Sciatic nerve (tissue), 2 donors: ENCODE data around the gene ZFAND6. TPM values are rescaled to one million over a fixed set of nuclear protein-coding genes. Genes with fewer than 3 reads are reported as not detected.
A peak's percentile ranks its signal among the peaks of the same experiment; 100 is the strongest.

Source experiments
- ATAC-seq: fragments of 200-7000 bp; cut with Tn5 transposase; one replicate; pipeline ENCODE4 v1.9.1; 2020; ENCODE audit warnings: mild to moderate bottlenecking, moderate library complexity
- DNase-seq: peaks from one replicate; pipeline ENCODE4 v3.0.0-alpha.2; 2020; ENCODE audit warnings: low spot score
- intact Hi-C: fragments of 100-400 bp; cut with DNase I; formaldehyde crosslinking; loops from one replicate; pipeline ENCODE4 v1.14.2; 2022
- total RNA-seq: library from RNA; stranded (reverse); fragmentation: NEBNext Ultra II Directional; extraction: Animal tissue kit (Norgen Biotek cat#: 25700); gene quantifications from one replicate; pipeline ENCODE4 v1.2.1, GENCODE V29; 2021
- donor health status: DM: no; HTN: no; CAD: no.
- donor health status: DM: no; HTN: no; CAD: no.

ZFAND6 gene
- total RNA-seq, 1 donor from 2014 or later = 85.3 TPM

DNA sequence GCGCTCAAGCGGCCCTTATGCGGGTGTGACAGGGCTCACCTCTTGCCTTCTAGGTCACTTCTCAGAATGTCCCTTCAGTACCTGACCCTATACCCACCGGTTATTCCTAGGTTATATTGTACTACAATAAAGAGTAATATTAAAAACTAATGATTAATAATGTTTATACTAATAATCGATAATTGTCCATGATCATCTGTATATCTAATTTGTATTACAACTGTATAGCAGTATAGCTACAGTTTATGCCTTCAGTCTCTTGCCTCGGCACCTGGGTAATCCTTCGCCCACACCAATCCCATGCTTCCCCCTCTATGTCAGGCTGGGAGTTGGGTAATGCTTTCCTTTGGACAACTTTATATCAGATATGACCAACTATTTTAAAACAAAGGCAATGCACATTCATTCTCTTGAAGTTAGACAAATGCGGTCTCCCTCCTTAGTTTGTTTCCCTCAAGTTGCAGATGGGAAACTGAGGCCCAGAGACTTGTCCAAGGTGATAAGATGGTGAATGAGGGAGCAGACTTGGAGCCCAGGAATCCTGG lies 96.8 kb downstream of the ZFAND6 start:
- ATAC-seq (no peak), DNase-seq (no peak)
- intact Hi-C loops = loop anchor here (10.0 kb wide), 1 partner anchor 91 kb away; no protein-coding TSS in a partner anchor

DNA sequence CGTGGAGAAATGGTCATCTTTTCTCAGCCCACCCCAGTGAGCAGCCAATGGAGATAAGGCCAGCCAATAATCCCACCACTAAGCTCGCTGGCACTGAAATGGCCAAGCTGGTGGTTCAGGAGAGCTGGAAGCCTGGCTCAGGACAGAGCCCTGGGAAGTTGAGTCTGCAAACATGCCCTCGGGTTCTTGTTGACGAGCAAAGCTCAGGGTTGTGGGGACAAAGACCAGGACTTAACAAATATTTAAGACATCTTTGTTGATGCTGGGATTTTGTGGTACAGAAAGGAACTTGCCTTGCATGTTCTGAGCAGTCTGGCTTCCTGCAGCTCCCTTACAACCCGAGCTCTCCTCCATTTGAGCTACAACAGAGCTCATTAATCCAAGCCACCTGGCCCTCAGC lies 97.7 kb downstream of the ZFAND6 start:
- intact Hi-C loops = loop anchor here (10.0 kb wide), 1 partner anchor 92 kb away; no protein-coding TSS in a partner anchor
- ATAC-seq (no peak), DNase-seq (no peak)

DNA sequence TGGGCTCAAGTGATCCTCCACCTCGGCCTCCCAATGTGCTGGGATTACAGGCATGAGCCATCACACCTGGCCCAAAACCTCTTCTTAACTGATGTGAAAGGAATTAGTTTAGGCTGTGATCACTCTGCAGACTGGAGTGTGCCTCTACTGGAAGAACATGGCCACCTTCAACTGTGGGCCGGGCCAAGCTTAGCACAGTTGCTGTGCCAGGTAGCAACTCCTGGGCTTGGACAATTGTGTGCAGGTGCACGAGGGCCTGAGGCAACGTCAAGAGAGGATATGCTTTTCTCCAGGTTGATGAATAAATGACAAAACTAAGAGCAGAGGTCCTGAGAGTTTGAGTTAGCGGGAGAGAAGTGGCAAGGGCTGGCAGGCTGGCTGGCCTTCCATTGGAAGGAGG lies 99.8 kb downstream of the ZFAND6 start:
- intact Hi-C loops = loop anchor here (10.0 kb wide), 1 partner anchor 94 kb away; no protein-coding TSS in a partner anchor
- DNase-seq (no peak), ATAC-seq (no peak)

DNA sequence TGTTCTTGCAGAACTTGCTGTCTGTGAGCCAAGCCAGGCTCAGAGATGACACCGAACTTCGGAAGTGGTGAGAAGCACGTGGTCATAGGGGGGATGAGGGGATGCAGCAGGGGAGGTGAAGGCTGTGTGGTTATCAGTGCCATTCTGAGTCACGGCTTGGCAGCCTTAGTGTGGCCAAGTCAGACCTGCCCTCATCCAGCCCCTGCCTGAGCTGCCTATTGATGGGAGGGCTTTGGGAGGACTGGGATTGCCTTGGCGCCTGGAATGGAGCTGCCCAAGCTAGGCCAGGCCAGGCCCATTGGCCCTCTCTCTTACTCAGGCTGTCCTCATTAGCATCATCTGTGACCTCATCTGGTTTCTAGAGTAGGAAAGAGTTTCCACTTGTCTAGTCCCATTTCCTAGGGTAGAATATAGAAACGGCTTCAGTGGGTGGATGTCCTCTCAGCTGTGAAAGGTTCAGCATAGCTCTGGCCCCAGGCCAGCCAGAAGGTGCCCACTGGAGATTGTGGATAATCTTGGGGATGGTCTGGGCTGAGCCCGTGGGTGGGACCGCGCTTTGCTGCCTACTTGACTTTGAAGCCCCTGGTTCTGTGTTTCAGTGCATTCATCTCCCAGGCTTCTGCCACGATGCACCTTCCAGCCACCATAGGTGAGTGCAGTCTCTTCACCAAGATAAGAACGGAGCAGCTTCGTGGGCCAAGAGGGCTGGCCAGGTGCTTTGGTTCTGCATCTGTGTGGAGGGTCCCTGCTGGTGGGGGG lies 100.5 kb downstream of the ZFAND6 start:
- DNase-seq (no peak), ATAC-seq (no peak)
- intact Hi-C loops = loop anchor here (10.0 kb wide), 1 partner anchor 95 kb away; no protein-coding TSS in a partner anchor

DNA sequence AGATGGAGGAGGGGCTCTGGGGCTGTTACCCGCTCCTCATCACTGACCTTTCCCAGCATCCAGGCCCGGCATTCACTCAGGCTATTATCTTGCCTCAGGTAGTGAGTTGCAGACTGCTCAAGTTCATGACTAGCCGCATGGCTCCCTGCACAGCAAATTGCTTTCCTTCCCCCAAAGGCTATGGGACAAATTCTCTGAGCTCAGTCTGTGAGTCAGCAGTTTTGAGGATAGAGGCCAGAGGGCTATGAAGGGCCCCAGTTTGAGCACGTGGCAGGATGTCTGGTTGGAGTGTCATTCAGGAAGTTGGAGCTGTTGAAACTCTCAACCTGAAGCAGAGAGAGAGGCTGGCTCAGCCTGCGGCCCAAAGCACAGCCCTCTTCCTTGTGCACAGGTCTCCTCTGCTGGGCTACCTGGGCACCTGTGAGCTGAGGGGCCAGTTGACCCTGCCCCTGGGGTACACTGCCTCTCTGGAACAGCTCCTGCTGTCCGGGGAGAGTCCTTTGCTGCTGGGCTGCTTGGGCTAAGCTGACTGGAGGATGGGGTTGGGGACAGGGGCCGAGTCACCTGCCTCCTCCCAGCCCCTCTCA lies 101.2 kb downstream of the ZFAND6 start:
- intact Hi-C loops = no loop called here
- ATAC-seq (peak; percentile 85), DNase-seq (no peak)

DNA sequence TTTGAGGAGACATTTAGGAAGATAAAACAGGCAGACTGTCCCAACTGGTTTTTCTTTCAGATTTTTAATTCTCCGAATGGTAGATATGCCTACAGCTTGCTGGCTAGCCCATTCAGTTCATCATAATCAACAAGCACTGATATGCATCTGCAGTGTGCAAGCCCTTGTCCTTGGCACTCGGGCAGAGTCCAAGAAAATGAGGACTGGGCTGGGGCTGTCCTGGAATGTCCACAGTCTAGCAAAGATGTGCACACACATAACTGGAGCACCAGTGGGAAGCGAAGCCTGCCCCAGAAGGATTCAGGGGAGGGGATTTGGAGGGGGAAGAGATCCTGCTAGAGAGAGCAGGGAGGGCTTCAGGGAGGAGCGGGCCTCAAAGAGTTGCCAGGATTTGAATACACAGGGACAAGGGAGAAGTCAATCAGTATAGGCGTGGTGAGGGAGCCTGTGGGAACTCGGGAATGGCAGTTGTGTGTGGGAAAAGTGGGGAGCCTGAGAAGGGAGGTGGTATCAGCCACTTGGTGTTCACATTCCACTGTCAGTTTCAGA lies 102.1 kb downstream of the ZFAND6 start:
- intact Hi-C loops = no loop called here
- ATAC-seq (no peak), DNase-seq (no peak)

DNA sequence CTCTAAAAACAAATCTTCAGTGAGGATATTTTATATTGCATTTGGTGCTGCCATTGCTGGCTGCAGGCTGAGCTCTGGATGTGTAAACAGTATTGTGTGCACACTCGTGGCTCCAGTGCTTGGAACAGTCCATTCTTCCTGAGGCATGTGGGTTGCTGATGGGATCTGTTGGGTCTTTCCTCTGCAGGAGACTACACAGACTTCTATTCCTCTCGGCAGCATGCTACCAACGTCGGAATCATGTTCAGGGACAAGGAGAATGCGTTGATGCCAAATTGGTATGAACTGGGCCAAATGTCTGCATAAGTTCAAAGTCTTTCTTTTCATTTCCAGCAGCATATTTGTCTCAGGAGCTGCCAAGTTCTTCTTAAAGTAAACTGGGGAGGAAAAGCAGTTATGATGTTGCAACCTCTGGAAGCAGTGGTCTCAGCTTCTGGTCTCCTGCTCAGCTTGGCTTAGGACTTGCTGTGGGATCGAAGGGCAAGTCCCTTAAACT lies 102.6 kb downstream of the ZFAND6 start:
- peak; percentile 70 for ATAC-seq
- no peak for DNase-seq
- intact Hi-C loops = no loop called here

DNA sequence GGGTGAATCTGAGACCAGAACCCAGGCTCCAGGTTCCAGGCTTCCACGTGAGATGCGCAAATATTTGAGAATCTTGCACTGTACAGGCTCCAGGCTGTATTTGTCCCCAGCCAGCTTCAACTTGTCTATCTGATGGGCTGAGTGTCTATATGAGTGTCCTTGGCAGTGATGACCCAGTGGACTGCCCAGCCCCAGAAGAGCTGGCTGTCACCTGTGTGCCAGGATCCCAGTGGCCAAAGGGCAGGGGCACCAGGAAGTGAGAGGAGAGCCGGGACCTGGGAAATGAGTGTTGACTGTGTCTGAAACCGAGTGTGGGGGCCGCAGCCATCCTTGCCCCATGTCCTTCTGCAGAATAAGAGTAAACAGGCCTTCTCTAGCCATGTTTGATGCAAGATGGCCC lies 103.7 kb downstream of the ZFAND6 start:
- intact Hi-C loops = no loop called here
- ATAC-seq = no peak
- DNase-seq = no peak

DNA sequence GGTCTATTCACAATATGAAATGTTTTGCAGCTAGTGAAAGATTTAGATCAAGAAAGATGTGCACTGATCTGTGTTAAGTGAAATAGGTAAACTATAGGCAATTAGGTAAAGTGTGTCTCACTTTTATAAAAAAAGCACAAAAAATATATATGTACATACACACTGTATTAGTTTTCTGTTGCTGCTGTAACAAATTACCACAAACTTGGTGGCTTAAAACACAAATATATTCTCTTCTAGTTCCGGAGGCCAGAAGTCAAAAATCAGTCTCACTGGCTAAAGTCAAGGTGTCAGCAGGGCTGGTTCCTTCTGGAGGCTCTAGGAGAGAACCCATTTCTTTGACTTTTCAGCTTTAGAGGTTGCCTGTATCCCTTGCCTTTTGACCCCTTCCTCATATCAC lies 104.4 kb downstream of the ZFAND6 start:
- DNase-seq (no peak), ATAC-seq (no peak)
- intact Hi-C loops = no loop called here

DNA sequence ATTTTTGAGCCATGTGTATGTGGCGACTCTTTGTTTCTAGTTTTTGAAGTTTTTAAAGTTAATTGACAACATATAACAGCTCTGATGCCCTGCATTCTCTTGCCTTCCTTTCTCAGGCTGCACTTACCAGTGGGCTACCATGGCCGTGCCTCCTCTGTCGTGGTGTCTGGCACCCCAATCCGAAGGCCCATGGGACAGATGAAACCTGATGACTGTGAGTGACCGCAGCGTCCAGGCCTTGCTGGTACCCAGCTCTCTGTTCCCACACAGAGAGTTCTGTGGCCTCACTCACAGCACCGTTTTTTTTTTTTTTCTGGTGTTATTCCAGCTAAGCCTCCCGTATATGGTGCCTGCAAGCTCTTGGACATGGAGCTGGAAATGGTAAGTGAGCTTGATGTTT lies 108.5 kb downstream of the ZFAND6 start:
- no peak for DNase-seq
- ATAC-seq = no peak
- intact Hi-C loops = loop anchor here (5.0 kb wide), 1 partner anchor 961 kb away; no protein-coding TSS in a partner anchor

DNA sequence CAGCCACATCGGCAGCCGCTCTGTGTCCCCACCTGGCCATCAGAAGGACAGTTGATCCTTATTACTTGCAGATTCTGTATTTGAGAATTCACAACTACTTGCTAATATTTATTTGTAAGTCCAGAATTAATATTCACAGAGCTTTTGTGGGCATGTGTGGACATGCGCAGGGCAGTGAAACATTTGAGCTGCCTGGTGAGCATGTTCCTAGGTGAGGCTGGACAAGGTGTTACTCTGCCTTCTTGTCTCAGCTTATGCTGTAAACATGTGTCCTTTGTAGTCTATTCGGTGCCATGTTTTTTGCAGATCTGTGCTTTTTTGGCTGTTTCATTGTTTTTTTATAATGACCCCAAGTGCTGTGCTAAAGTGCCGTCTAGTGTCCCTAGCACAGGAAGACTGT lies 108.9 kb downstream of the ZFAND6 start:
- ATAC-seq = no peak

DNA sequence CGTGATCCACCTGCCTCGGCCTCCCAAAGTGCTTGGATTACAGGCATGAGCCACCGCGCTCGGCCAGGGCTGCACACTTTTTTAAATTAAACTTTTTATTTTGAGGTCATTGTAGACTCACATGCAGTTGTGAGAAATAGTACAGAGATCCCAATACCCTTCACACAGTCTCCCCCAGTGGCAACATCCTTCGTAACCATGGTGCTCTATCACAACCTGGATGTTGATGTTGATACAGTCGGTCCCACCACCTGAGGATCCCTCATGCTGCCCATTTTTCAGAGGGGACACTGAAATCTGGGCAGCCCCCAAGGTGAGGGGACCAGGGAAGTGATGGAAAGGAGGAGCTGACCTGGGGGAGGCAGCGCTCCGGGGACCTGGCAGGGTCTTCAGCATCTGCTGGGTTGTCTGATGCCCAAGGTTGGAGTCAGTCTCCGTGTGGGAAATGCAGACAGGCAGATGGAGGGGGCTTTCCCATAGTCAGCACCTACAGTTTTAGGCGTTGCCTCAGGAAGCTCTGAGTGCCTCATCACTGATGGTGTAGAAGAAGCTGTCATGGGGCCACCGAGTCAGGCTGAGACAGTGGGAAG lies 110.4 kb downstream of the ZFAND6 start:
- no peak for DNase-seq
- intact Hi-C loops = loop anchor here (5.0 kb wide), 1 partner anchor 963 kb away; no protein-coding TSS in a partner anchor

More for the DNA sequence above, 108.9 kb downstream of the ZFAND6 start:
- no peak for DNase-seq
- intact Hi-C loops = loop anchor here (5.0 kb wide), 1 partner anchor 961 kb away; no protein-coding TSS in a partner anchor

DNA sequence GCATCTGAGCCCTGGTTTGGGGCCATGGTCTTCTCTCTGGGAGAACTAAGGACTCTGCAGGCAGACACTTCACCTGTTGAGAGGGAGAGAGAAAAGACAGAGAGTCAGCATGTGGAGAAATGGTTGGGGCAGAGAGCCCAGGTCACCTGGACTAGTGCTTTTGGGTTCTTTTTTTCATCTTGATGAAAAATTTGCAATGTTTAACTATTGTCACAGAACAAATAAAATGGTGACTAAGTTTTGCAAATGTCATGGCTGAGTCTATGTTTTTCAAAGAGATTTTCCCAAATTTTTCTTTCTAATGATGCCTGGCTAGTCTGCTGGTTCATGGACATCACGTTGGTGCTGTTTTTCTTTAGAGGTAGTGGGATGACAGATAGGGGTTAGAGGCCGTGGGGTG lies 111.1 kb downstream of the ZFAND6 start:
- DNase-seq (no peak), ATAC-seq (no peak)
- intact Hi-C loops = no loop called here

More for the DNA sequence above, 110.4 kb downstream of the ZFAND6 start:
- ATAC-seq = no peak

DNA sequence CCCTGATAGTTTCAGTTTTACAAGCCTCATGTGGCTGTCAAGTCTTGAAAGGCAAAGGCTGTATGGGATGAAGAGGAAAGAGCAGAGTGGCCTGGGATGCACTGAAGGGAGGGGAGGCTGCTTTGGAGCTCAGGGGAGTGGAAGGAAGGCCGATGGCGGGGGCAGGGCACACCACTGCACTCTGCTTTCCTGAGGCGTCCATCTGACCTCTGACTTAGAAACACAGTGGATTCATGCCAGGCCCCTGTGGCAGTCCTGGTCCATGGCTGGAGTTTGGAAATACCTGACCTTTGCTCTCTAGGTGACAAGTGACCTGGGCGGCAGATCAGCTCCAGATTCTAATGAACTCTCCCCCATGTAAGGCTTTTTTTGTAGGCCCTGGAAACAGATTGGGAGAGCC lies 112.3 kb downstream of the ZFAND6 start:
- intact Hi-C loops = no loop called here
- ATAC-seq = no peak
- DNase-seq = no peak

DNA sequence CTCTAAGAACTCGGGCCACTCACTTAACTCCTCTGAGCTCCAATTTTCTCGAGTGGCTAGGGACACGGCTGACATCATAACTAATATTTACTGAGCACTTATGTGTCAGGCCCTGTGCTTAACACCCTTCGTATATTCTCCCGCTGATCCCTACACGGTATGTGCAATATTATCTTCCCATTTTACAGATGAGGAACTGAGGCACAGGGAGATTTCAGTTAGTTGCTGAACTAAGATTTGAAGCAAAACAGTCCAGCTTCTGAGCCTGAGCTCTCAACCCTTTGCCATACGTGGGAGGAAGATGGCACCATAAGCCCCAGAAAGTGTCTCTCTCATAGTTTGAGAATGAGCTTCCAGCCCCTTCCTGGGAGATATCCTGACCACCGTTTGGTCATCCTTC lies 112.9 kb downstream of the ZFAND6 start:
- intact Hi-C loops = no loop called here
- DNase-seq (no peak), ATAC-seq (no peak)

DNA sequence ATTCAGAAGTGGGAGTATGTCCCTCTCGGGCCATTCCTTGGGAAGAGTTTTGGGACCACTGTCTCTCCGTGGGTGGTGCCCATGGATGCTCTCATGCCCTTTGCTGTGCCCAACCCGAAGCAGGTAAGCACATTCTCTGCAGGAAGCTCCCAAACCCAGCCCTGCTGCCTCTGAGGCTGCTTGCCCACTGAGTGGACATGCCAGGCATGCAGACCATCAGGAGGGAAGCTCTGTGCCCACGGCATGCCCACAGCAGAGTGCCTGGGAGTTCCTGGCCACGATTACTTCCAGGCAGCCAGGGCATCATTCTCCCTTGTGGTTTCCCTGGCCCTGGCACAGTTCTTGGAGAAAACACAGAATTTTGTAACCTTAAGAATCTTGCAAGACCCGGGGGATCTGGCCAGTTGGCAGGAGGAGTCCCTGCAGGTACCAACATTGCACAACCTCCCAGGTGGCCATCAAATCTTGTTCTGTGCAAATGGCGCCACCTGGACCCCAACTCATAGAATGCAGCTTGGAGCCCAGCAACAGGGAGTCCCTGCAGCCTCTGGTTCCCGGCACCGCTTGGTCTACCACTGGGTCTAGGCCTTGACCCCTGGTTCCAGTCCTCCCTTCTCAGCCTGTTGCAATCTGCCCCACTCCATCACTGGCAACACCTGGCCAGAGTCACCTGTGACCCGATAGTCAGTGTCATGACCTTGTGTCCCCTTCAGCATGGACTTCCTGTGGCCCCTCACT lies 113.7 kb downstream of the ZFAND6 start:
- ATAC-seq (peak; percentile 70), DNase-seq (peak; percentile 81)
- intact Hi-C loops = no loop called here

DNA sequence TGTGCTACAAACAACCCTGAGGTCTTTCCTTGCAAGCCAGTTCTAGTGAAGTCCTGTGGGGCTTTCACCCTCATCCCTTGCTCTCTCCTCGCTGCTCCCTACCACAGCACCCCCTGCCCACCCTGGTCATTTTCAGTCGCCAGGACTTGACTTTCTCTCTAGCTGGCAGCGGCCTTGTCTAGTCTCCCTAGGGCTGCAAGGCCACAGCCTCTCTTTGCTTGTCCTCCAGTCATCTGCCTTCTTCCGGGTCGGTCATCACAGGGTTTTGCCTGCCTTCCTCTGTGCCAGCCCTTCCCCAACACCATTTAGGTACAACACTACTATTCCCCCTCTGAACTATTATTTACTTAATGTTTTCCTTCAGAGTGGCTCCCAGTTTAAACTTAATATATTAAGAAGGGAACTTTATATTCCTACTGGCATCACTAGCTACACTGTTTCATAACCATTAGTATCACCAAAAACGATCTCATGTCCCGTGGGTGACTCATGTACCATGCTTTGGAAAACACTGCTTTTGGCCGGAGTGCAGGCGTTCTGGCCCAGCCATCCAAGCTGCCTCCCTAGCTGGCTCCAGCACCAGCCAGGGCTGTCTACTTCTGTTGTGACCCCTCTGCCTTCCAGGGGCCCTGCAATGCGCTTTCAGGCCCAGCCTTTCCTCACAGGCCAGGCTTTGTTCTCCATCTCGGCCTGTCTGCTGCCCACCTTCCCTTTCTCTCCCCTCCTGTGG lies 114.7 kb downstream of the ZFAND6 start:
- peak; percentile 54 for ATAC-seq
- intact Hi-C loops = no loop called here
- DNase-seq = no peak

DNA sequence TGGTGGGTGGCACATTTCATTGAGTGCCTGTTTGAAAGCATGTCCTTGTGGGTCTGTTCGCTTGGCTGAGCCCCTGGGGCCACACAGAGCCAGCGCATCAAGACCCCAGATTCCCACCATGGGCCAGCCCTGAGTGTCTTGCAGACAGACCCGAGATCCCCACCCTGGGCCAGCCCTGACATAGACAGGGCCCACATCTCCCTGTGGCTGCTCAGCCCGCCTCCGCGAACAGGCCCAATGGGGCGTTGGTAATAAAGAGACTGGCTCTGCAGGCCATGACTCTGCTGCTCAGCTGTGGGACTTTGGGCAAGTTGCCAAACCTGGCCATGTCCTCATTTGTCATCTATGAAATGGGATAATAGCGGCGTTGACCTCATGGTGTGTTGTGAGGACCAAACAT lies 116.0 kb downstream of the ZFAND6 start:
- intact Hi-C loops = no loop called here
- DNase-seq = no peak
- ATAC-seq = no peak
